Prostate gland (tissue), 2 donors: ENCODE measurements around the gene LDLR.
"Not testable (repeated sequence)": the region's sequence is repeated elsewhere in the genome, so short reads cannot be mapped to it uniquely, and the experiment has no call there.

Experiments used
- CTCF ChIP-seq, 4 experiments: fragments of 200-600 bp in 2 of 4; fragments of 450-650 bp in 2 of 4; sonication (generic) in 2 of 4; IDR thresholded peaks; 1 replicate in 3 of 4; 2 replicates in 1 of 4; pipeline ENCODE4 v1.5.1; 2016 to 2019; ENCODE audit warnings: antibody characterized with exemption in 4 of 4, mild to moderate bottlenecking in 2 of 4, moderate library complexity in 2 of 4
- POLR2A ChIP-seq: fragments of 450-650 bp; IDR thresholded peaks from one replicate; pipeline ENCODE4 v1.6.1; 2016; ENCODE audit warnings: antibody characterized with exemption, mild to moderate bottlenecking
- POLR2AphosphoS5 ChIP-seq: sonication (generic); formaldehyde crosslinking; IDR thresholded peaks from one replicate; pipeline ENCODE4 v1.6.1; 2017; ENCODE audit warnings: antibody characterized with exemption

GRCh38 chr19:11179145-11179465 lies 89.8 kb downstream of the LDLR start:
- TF ChIP-seq CTCF (IDR thresholded peaks at IDR 0.05); POLR2A; POLR2AphosphoS5: not testable (repeated sequence)
